ENCODE data around the gene HIRA. TPM values are rescaled to one million over a fixed set of nuclear protein-coding genes. Genes with fewer than 3 reads are reported as not detected.

Gene HIRA
- total and polyA plus RNA-seq, 2 of the 8 experiments (the other 6 are each of a cell fraction or from before 2014, with no cell fraction given), result 34.9 to 67.2 TPM

- TF ChIP-seq CBX5 (IDR thresholded peaks at IDR 0.05; ENCODE audit: low read depth, low read length) (no peak), MAX (IDR thresholded peaks at IDR 0.05) (no peak)
Observed at GRCh38 chr22:19331474-19331873, 100.1 kb downstream of the HIRA start (continued).
